Islet precursor cell (in vitro differentiated cells): Measurements from ENCODE around the gene KLF6.

Experiments used
- DNase-seq: peaks from one replicate; pipeline ENCODE4 v3.0.0-alpha.2; 2018

The KLF6 gene

GRCh38 chr10:3786295-3787015, 1.4 kb upstream of the KLF6 start:
- peak; percentile 95 for DNase-seq

- DNase-seq, result peak; percentile 71
Measured at GRCh38 chr10:3785851-3786271, 852 bp upstream of the KLF6 start.

GRCh38 chr10:3785251-3785850, 342 bp upstream of the KLF6 start:
- peak; percentile 99 for DNase-seq

GRCh38 chr10:3783682-3784432, 1.2 kb downstream of the KLF6 start:
- peak; percentile 70 for DNase-seq

- DNase-seq, result peak; percentile 72
Measured at GRCh38 chr10:3783316-3783681, 1.7 kb downstream of the KLF6 start.

GRCh38 chr10:3782451-3783315, 2.3 kb downstream of the KLF6 start:
- DNase-seq, result peak; percentile 76

- DNase-seq, result no peak
Measured at GRCh38 chr10:3782146-3782450, 2.9 kb downstream of the KLF6 start.

GRCh38 chr10:3781468-3782145, 3.4 kb downstream of the KLF6 start:
- peak; percentile 70 for DNase-seq

- DNase-seq, result peak; percentile 55
Measured at GRCh38 chr10:3780771-3781467, 4.1 kb downstream of the KLF6 start.

GRCh38 chr10:3780021-3780770, 4.8 kb downstream of the KLF6 start:
- peak; percentile 87 for DNase-seq

- DNase-seq, result peak; percentile 59
Measured at GRCh38 chr10:3779158-3779741, 5.8 kb downstream of the KLF6 start.

GRCh38 chr10:3778692-3779157, 6.3 kb downstream of the KLF6 start:
- DNase-seq, result no peak

- DNase-seq, result peak; percentile 32
Measured at GRCh38 chr10:3777981-3778691, 6.9 kb downstream of the KLF6 start.

- DNase-seq, result peak; percentile 69
Measured at GRCh38 chr10:3776796-3777571, 8.0 kb downstream of the KLF6 start.

GRCh38 chr10:3775696-3776551, 9.1 kb downstream of the KLF6 start:
- DNase-seq, result peak; percentile 93

GRCh38 chr10:3774814-3775695, 10.0 kb downstream of the KLF6 start:
- DNase-seq, result peak; percentile 82
